ENCODE measurements around the gene TMEM135. TPM values are rescaled to one million over a fixed set of nuclear protein-coding genes. Genes with fewer than 3 reads are reported as not detected.
A peak's percentile ranks its signal among the peaks of the same experiment; 100 is the strongest.

The TMEM135 gene
- total RNA-seq, 1 donor from 2014 or later = 43.2 TPM

- no peak for DNase-seq
Observed at GRCh38 chr11:87315229-87315628, 277.5 kb downstream of the TMEM135 start.

- no peak for DNase-seq
Observed at GRCh38 chr11:87316491-87316890, 278.8 kb downstream of the TMEM135 start.

GRCh38 chr11:87317441-87317840 lies 279.7 kb downstream of the TMEM135 start:
- no peak for DNase-seq

- DNase-seq = no peak
Observed at GRCh38 chr11:87320123-87320522, 282.4 kb downstream of the TMEM135 start.

- DNase-seq = no peak
Observed at GRCh38 chr11:87322568-87322967, 284.8 kb downstream of the TMEM135 start.

- DNase-seq = no peak
Observed at GRCh38 chr11:87323899-87324298, 286.2 kb downstream of the TMEM135 start.

- DNase-seq = no peak
Observed at GRCh38 chr11:87324817-87325489, 287.2 kb downstream of the TMEM135 start.

- no peak for DNase-seq
Observed at GRCh38 chr11:87325490-87325872, 287.7 kb downstream of the TMEM135 start.

GRCh38 chr11:87326594-87326993 lies 288.9 kb downstream of the TMEM135 start:
- no peak for DNase-seq

- DNase-seq = no peak
Observed at GRCh38 chr11:87329172-87329571, 291.4 kb downstream of the TMEM135 start.

GRCh38 chr11:87330187-87330601 lies 292.5 kb downstream of the TMEM135 start:
- DNase-seq = no peak

- DNase-seq = no peak
Observed at GRCh38 chr11:87331273-87331672, 293.5 kb downstream of the TMEM135 start.

GRCh38 chr11:87338046-87338639 lies 300.4 kb downstream of the TMEM135 start:
- DNase-seq = no peak

GRCh38 chr11:87339416-87339815 lies 301.7 kb downstream of the TMEM135 start:
- DNase-seq = no peak

GRCh38 chr11:87347441-87347840 lies 309.7 kb downstream of the TMEM135 start:
- no peak for DNase-seq

GRCh38 chr11:87347854-87348253 lies 310.1 kb downstream of the TMEM135 start:
- DNase-seq = no peak

GRCh38 chr11:87351676-87352075 lies 313.9 kb downstream of the TMEM135 start:
- no peak for DNase-seq

- DNase-seq = peak; percentile 57
Observed at GRCh38 chr11:87352759-87353707, 315.3 kb downstream of the TMEM135 start.

GRCh38 chr11:87353771-87354345 lies 316.1 kb downstream of the TMEM135 start:
- DNase-seq = no peak

GRCh38 chr11:87355596-87355995 lies 317.9 kb downstream of the TMEM135 start:
- DNase-seq = no peak

GRCh38 chr11:87356428-87356827 lies 318.7 kb downstream of the TMEM135 start:
- no peak for DNase-seq

- DNase-seq = no peak
Observed at GRCh38 chr11:87358461-87358860, 320.7 kb downstream of the TMEM135 start.

GRCh38 chr11:87359401-87359800 lies 321.7 kb downstream of the TMEM135 start:
- no peak for DNase-seq

Measured in occipital lobe (tissue), 2 donors.